KBM-7 (cell line): ENCODE data around the gene NFIB.

Experiments
- DNase-seq: peaks from one replicate; pipeline ENCODE4 v3.0.0-alpha.2; 2015
- in situ Hi-C: fragments of 300-500 bp; cut with MboI; formaldehyde crosslinking; loops from 2 replicates; pipeline ENCODE4 v1.14.3; 2020; ENCODE audit warnings: low sequenced_read_pairs, low pct_unique_long_range_greater_than_20kb, mixed read lengths

The NFIB gene

DNA sequence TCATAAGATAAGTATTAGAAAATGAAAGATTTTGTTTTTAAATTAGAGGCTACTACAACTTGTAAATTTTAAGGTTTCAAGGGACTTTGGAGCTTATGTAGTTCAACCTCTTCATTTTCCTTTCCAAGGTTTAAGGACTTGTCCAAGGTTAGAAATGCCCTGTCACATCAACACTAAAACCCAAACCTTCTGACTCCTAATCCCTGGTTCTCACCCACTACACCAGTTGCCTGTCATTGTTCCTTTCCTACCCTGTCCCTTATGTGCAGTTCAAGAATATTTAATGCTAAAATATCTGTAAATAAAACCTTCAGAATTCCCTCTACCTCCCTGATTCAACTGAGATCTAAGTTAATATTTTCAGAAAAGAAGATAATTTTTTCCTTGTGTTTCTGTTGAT is 206.4 kb downstream of the NFIB start:
- DNase-seq = no peak
- in situ Hi-C loops = no loop called here

DNA sequence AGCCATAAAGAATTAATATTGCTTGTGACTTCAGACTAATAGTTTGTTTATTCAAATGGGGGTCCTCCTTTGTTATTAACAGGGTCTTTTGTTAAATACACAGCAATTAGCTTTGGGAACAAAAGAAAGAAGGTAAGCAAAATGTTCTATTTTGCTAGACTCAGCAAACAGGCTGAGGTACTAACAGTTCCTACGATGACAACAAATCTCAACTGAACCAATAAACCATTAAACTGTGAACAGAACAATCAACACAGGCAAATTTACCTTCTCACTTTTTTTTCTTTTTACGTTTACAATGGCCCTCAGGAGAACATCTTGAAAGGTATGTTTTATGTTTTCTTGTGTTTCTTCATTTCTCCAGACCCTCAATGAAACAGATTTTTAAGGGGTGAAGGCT is 207.2 kb downstream of the NFIB start:
- no peak for DNase-seq
- in situ Hi-C loops = no loop called here

DNA sequence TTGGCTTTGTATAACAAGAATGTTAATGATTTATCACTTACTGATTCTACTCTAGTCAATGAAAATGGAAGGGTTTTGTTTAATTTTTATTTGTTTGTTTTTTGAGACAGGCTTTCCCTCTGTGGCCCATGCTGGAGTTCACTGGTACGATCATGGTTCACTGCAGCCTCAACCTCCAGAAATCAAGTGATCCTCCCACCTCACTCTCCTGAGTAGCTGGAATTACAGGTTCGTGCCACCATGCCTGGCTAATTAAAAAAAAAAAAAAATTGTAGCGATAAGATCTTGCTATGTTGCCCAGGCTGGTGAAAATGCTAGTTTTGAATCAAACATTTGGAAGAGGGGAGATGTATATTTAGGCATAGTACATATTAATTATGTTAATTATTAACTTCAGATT is 209.4 kb downstream of the NFIB start:
- in situ Hi-C loops = no loop called here
- DNase-seq = no peak

DNA sequence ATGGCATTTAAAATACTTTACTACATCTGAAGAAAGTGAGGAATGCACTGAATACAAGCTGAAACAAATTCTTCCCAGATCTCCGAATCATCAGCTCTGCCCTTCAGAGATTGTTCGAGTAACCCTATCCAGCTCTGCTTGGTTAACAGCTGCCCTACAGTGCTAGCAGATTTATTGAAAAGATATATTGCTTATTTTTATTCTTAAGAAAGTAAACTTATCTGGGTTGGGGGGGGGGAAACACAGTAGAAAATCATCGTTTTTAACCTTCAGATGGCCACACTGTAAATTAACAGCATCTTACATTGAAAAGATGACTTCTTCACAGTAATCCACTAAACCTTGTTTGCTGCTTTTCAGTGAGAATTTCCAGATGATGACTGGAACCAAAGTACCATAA is 210.8 kb downstream of the NFIB start:
- in situ Hi-C loops = no loop called here
- no peak for DNase-seq

DNA sequence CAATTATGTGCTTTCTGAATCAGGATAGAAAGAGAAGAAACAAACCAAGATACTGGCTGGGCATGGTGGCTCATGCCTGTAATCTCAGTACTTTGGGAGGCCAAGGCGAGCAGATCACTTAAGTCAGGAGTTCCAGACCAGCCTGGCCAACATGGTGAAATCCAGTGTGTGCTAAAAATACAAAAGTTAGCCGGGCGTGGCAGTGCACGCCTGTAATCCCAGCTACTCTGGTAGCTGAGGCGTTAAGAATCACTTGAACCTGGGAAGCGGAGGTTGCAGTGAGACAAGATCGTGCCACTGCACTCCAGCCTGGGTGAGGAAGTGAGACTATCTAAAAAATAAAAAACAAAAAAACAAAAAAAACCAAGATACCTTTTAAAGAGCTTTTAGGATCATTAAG is 214.2 kb downstream of the NFIB start:
- DNase-seq = no peak
- in situ Hi-C loops = no loop called here

DNA sequence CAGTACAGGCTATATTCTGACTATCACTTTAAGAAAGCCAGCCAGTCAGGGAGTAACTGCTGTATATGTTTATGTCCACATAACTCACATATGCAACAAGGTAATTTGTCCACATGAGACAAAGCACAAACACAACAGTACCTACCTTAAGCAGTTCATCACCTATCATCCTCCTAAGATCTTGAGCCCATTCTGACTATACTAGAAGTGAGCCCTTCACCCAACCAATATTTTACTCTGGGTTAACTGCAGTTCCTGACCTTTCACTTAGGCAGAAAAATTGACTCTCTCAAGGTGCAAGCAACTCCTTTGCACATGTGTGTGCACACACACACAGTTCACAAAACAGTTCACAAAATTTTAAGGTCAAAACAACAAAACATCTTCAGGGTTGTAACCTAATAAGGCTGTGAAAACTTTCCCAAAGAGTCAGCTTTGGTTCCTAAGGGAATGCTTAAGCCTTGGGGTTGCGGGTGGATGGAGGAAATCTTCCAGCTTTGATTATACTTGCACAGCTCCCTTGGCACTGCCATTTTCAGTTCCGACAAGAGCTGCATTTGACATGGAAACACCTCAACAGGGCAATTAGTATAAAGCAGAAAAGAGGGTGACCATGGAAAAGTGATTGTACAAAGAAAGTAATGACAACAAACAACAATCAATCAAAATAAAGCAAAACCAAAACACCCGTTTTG is 215.3 kb downstream of the NFIB start:
- in situ Hi-C loops = no loop called here
- no peak for DNase-seq

DNA sequence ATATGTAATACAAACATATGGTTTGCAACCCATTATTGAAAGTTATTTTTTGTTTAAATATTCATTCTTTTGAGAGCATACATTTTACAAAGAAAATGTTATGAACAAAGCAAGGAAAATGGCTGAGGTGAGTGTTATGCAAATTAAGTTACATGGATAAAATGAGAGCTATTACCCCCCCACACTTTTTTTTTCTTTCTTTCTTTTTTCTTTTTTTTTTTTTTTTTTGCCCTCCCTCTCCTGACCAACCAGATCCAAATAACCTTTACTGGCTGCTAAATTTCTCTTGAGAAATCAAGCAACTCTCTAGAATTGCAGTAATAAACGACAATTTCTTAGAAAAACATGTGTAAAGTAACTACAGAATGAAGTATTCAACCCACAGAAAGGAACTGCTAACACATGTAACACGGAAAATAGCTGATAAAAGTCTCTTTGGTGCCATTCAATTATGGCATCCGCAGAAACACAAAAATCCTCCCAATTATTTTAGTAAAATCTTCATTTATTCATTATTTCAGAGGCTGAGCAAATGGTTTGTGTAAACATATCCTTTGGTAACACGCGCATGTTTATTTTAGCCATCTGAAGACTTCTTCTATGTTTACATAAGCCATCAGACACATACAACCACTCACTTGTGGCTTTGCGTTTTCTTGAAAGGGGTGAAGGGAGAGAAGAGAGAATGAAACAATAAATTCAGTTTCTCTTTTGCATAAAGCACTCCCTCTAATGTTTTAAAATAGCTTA is 216.1 kb downstream of the NFIB start:
- DNase-seq = no peak
- in situ Hi-C loops = no loop called here

DNA sequence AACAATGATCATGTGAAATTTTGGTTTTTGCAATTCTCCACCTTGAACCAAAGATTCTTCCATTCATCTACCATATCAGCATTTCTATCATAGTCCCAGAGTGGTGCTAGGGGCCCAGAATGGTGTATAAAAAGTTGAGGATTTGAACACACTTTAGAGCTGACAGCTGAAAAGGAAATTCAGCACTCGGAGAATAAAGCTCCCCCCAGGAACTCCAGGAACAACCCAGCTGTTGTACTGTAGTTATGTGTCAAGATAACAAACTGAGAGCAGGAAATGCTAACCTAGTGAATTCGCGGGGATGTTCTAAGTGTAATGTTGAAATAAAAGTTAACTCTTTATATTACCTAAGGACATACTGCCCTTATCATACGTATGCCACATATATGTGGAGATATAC is 216.7 kb downstream of the NFIB start:
- DNase-seq = no peak
- in situ Hi-C loops = no loop called here

DNA sequence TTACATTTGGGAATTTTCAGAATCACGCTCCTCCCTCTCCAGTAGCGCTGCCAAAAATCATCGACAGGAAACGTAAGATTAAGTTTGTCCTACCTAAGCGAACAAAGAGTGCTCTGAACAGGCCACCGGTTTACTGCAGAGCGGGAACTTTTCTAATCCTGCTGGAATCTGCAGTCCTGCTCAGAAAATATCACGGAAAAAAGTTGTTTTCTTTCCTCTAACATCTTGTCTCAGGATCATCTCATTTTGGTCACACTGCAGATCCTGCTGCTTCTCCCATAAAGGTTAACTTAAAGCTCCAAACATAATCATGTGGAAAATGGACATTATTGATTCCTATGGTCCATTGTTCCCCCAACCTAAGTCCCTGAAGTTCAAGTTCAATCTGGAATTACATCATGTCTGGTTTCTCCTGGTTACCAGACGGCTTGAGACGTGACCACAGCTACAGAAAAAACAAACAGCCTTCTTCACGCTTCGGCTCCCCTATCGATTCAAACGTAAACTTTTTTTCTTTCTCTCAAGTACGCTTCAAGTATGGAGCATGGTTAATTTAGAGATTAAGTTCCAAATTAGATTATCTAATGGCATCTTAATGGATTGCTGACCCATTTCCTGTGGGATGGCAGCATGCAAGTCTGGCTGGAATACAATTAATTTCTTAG is 217.6 kb downstream of the NFIB start:
- in situ Hi-C loops = no loop called here
- DNase-seq = no peak

DNA sequence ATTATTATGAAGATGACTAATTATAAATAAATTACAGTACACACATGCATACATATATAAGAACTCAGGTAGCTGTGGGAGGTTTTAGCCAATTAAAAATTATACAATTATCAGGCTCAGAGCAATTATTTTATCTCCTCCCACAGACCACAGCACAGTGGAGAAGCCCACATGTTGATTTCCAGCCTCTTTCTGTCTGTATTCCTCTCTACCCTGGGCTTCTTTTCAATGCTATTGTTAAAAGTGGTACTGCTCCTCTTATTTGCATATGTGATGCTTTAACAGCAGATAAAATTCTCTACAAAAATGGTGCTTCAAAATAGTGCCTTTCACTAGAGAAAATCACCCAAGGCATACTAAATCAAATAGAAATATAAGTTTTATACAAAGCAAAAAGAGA is 218.7 kb downstream of the NFIB start:
- DNase-seq = no peak
- in situ Hi-C loops = no loop called here

DNA sequence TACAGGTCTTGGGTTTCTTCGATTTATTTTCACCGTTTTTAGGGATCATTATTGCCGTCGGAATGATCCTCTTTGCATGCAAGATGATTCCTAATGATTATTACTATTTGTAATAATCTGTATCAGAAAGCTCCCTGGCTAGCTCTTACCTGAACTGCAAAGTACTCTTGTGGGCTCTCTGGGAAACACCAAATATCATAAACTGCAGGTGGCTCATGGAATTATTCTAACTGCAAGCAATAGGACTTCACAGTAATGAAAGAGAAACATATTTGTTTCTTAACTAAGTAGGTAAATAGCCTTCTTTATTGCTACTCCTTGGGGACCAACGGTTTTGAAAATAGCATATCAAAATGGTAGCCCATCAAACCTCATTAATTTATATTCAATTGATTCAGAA is 219.4 kb downstream of the NFIB start:
- no peak for DNase-seq
- in situ Hi-C loops = no loop called here

DNA sequence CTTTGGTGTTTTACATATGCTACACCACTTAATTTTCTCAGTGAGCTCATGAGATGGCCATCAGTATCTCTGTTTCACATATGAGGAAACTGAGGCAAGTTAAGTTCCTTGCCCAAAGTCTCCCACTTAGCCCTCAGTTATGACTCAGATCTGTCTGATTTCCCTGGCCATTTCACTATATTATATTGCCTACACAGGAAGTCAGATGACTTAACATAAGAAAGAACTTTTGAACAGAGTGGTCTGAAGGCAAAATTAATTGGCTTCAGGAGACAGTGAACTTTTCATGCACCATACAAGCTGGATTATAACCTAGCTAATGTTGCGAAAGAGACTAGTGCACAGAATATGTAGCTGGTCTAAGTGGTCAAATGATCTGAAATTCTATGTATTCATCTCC is 221.6 kb downstream of the NFIB start:
- no peak for DNase-seq
- in situ Hi-C loops = no loop called here

DNA sequence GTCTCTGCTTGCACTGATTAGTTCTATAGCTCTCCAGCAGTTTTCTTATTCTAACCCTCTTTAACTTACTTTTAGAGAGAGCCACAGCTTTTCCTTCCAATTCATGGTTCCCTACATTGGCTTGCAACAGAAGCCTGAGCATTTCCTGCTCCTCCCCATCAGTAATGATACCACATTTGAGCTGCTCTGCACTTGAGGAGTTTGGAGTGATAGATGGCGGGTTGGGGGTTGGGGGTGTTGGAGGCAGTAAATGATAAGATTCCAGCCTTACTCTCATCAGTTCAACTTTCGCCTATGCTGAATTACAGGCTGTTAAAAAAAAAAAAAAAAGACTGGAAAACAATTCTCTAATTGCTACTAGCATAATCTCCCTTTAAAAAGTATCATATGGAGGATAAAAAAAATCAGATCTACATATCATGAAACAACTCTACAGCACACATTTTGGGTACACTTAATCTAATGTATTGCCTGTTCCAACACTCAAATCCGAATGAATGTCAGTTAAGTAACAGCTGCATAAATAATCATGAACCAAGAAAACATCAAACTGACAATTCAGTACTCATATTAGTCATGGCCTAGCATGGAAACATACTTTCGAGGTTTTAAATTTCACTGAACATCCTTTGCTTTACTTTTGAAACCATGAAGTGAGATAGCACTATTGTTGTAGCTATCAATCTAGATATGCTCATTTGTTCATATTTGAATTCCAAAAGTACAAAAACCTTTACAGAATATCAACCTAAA is 224.7 kb downstream of the NFIB start:
- no peak for DNase-seq
- in situ Hi-C loops = no loop called here

DNA sequence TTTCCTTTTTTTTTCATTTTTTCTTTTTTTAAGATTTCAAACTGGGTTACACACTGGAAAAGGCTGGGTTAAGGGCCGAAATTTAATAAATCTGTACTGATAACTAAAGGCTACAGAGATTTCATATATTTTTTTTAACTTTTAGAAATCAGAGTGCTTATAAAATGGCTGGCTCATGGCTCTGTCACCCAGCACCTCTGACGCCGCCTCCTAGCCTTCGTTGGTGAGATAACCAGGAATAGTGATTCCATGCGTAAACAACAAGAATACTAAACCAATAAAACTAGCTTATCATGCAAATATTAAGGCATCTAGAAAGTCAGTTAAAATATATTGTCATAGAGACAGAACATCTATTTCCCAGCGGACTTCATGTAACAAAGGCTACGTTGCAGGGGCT is 226.4 kb downstream of the NFIB start:
- DNase-seq = no peak
- in situ Hi-C loops = no loop called here

DNA sequence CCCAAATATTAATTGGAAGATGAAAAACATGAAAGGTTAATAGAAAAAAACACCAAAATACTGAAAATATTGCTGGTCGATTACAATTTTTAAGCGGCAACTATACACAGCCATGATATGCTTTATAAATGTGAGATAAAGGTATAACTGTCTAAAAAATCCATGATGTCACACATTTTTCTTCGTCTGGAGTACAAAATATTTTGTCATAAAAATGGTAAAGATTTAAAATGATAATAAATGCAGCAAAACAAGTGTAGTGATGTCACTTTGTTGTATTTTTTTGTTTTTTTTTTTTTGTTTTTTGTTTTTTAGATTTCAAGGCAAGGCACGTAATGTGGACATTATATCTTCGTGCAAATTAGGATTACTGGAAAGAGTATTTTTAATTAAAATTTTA is 227.4 kb downstream of the NFIB start:
- DNase-seq = no peak
- in situ Hi-C loops = no loop called here

DNA sequence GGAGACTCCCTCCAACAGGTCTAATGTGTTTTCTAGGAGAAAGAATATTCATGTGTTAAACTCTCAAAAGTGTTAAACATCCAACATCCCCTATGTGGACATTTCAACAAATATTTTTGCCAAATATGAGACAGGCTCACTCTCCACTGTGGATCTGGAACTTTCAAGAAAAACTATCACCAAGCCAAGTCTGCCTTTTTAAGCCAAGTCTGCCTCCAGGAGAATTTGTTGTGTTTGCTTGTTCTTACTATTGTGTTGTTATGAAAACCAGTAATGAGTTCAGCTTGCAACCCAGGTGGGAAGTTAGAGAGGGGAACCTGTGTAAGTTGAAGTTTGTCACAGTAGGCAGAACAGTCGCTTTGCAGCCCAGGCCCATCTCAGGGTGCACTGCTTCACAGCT is 228.1 kb downstream of the NFIB start:
- DNase-seq = no peak
- in situ Hi-C loops = no loop called here

DNA sequence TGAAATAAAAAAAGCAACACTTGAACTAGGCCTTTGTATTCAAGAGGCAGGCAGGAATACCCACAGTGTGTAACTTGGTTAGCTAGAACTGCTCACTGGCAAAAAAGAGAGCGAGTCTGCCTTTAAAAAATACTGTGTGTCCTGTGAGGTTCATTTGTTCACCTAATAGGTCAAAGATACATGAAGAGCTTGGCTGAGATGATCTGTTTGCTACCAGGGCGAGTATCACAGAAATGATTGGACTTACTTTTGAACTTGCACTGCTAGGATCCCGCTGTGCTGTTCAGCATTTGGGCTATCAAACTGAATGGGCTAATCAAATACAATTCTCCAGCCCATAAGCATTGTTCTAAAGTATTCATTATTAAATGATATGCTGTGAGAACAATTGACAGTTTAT is 229.1 kb downstream of the NFIB start:
- no peak for DNase-seq
- in situ Hi-C loops = no loop called here

DNA sequence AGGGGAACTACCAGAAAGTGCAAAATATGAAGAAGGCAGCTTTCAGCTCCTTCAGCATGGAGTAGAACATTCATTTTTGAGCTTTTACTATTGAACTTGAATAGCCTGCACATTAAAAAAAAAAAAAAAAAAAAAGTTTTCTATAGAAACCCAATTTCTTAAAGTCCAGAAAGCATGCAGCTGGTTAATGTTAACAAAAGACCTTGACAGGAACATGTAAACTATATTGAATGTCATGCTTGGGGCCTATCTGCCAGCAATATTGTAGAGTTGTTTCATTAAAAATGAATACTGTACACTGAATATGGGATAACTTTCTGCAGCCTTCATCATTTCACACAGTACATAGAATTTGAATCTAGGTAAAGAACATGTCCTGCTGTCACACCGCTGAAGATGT is 230.6 kb downstream of the NFIB start:
- DNase-seq = no peak
- in situ Hi-C loops = no loop called here

DNA sequence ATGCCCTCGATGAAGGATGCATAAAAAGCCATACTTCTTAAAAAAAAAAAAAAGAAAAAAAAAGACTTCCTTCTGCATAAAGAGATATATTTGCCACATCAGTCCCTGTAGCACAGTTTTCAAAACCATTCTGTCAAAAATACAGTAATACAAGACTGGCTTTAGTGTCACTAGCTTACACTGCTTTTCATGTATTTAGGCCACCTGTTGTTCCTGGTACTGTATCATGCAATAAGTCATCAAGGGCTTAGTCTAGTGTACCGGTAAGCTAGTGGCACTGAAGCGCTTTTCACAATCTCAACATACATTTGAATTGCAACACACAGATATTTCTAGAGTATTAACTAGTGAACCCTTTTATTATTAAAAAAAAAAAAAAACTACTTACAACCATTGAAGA is 231.2 kb downstream of the NFIB start:
- DNase-seq = no peak

DNA sequence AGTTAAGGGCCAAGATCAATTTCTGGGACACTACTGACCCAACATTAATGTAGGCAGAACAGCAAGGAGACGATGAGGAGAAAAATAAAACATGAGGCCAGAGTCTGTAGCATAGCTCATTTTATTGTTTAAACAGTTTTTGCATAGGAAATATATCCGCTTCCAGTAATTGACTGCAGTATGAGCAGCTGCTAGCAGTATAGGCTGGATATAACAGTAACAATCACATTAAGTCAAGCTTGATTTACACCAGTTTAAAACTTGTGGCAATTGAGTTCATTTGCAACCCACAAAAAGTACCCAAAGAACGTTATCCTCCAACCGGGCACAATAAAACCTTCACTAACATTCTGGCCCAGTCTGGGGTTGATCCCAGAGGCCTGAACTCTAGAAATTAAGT is 232.2 kb downstream of the NFIB start:
- DNase-seq = no peak

More for the DNA sequence above, 231.2 kb downstream of the NFIB start:
- in situ Hi-C loops = no loop called here

More for the DNA sequence above, 232.2 kb downstream of the NFIB start:
- in situ Hi-C loops = no loop called here
